Measurements from ENCODE around the gene CAMK1D. TPM values are rescaled to one million over a fixed set of nuclear protein-coding genes. Genes with fewer than 3 reads are reported as not detected.

The CAMK1D gene
- total RNA-seq, 1 donor, result 11.2 TPM

- no peak for DNase-seq (ENCODE audit: insufficient read length, low spot score, missing footprints)
- H4K20me1 ChIP-seq (ENCODE audit: insufficient read depth, low read length), result no peaks in the 10 kb centered on the region
- H2AFZ ChIP-seq (ENCODE audit: low read length), result no peak overlapping the region
- H3K79me2 ChIP-seq (ENCODE audit: insufficient read depth, low read length), result no peaks in the 10 kb centered on the region
- no peaks in the 10 kb centered on the region for H3K9me3 ChIP-seq (ENCODE audit: low read depth, low read length)
- H3K36me3 ChIP-seq (ENCODE audit: insufficient read depth, low read length), result no peaks in the 10 kb centered on the region
- no peak overlapping the region for H3K4me3 ChIP-seq (ENCODE audit: insufficient read depth, low read length)
- peaks cover 4% of the 10 kb centered on the region for H3K27me3 ChIP-seq (ENCODE audit: insufficient read depth, low read length)
- no peak overlapping the region for H3K4me2 ChIP-seq (ENCODE audit: insufficient read depth, low read length)
- H3K27ac ChIP-seq (ENCODE audit: low read depth, low read length), result no peak overlapping the region
- H3K4me1 ChIP-seq (ENCODE audit: insufficient read depth, low read length), result no peaks in the 10 kb centered on the region
- TF ChIP-seq CTCF (IDR thresholded peaks at IDR 0.05; ENCODE audit: extremely low read depth, low read depth, low read length), result no peak
Observed at GRCh38 chr10:12547301-12547771, 198.0 kb downstream of the CAMK1D start.

- Histone ChIP-seq H3K4me3 (ENCODE audit: insufficient read depth, low read length) (no peak overlapping the region), H3K27ac (ENCODE audit: low read depth, low read length) (no peak overlapping the region), H3K36me3 (ENCODE audit: insufficient read depth, low read length) (no peaks in the 10 kb centered on the region), H3K4me1 (ENCODE audit: insufficient read depth, low read length) (no peaks in the 10 kb centered on the region), H2AFZ (ENCODE audit: low read length) (no peak overlapping the region), H3K9me3 (ENCODE audit: low read depth, low read length) (no peaks in the 10 kb centered on the region), H3K4me2 (ENCODE audit: insufficient read depth, low read length) (no peak overlapping the region), H3K79me2 (ENCODE audit: insufficient read depth, low read length) (no peaks in the 10 kb centered on the region), H4K20me1 (ENCODE audit: insufficient read depth, low read length) (no peaks in the 10 kb centered on the region), H3K27me3 (ENCODE audit: insufficient read depth, low read length) (no peaks in the 10 kb centered on the region)
- peak; percentile 9 for TF ChIP-seq CTCF (IDR thresholded peaks at IDR 0.05; ENCODE audit: extremely low read depth, low read depth, low read length)
- DNase-seq (ENCODE audit: insufficient read length, low spot score, missing footprints), result no peak
Observed at GRCh38 chr10:12549297-12549696, 199.9 kb downstream of the CAMK1D start.

GRCh38 chr10:12550994-12551393 lies 201.6 kb downstream of the CAMK1D start:
- DNase-seq (ENCODE audit: insufficient read length, low spot score, missing footprints), result no peak
- Histone ChIP-seq H3K27me3 (ENCODE audit: insufficient read depth, low read length) (no peaks in the 10 kb centered on the region), H3K9me3 (ENCODE audit: low read depth, low read length) (no peaks in the 10 kb centered on the region), H4K20me1 (ENCODE audit: insufficient read depth, low read length) (no peaks in the 10 kb centered on the region), H3K27ac (ENCODE audit: low read depth, low read length) (no peak overlapping the region), H3K4me3 (ENCODE audit: insufficient read depth, low read length) (no peak overlapping the region), H3K36me3 (ENCODE audit: insufficient read depth, low read length) (no peaks in the 10 kb centered on the region), H3K4me2 (ENCODE audit: insufficient read depth, low read length) (no peak overlapping the region), H3K79me2 (ENCODE audit: insufficient read depth, low read length) (no peaks in the 10 kb centered on the region), H3K4me1 (ENCODE audit: insufficient read depth, low read length) (no peaks in the 10 kb centered on the region), H2AFZ (ENCODE audit: low read length) (no peak overlapping the region)
- no peak for TF ChIP-seq CTCF (IDR thresholded peaks at IDR 0.05; ENCODE audit: extremely low read depth, low read depth, low read length)

- DNase-seq (ENCODE audit: insufficient read length, low spot score, missing footprints), result no peak
- no peaks in the 10 kb centered on the region for H3K27me3 ChIP-seq (ENCODE audit: insufficient read depth, low read length)
- no peaks in the 10 kb centered on the region for H3K79me2 ChIP-seq (ENCODE audit: insufficient read depth, low read length)
- no peaks in the 10 kb centered on the region for H4K20me1 ChIP-seq (ENCODE audit: insufficient read depth, low read length)
- TF ChIP-seq CTCF (IDR thresholded peaks at IDR 0.05; ENCODE audit: extremely low read depth, low read depth, low read length), result no peak
- H3K4me1 ChIP-seq (ENCODE audit: insufficient read depth, low read length), result no peaks in the 10 kb centered on the region
- no peak overlapping the region for H3K4me2 ChIP-seq (ENCODE audit: insufficient read depth, low read length)
- no peak overlapping the region for H3K4me3 ChIP-seq (ENCODE audit: insufficient read depth, low read length)
- no peaks in the 10 kb centered on the region for H3K36me3 ChIP-seq (ENCODE audit: insufficient read depth, low read length)
- H3K27ac ChIP-seq (ENCODE audit: low read depth, low read length), result no peak overlapping the region
- no peak overlapping the region for H2AFZ ChIP-seq (ENCODE audit: low read length)
- H3K9me3 ChIP-seq (ENCODE audit: low read depth, low read length), result no peaks in the 10 kb centered on the region
Observed at GRCh38 chr10:12556039-12556438, 206.7 kb downstream of the CAMK1D start.

Data from osteoblast (primary cell).